CD8-positive, alpha-beta memory T cell (primary cell): ENCODE measurements around the gene SSTR1. TPM values are rescaled to one million over a fixed set of nuclear protein-coding genes. Genes with fewer than 3 reads are reported as not detected.

Source experiments
- CTCF ChIA-PET: fragments of 350-600 bp; sonication (Branson Sonifier 250); formaldehyde crosslinking; loops from one replicate; lab custom pipeline; 2021; ENCODE audit warnings: antibody characterized with exemption; lab: Charles Lee
- POLR2A ChIA-PET: fragments of 350-600 bp; sonication (Branson Sonifier 250); formaldehyde crosslinking; loops from one replicate; lab custom pipeline; 2021; ENCODE audit warnings: antibody characterized with exemption; lab: Charles Lee
- DNase-seq, 5 donors: peaks; one replicate each; pipeline versions ENCODE4 v3.0.0 to v3.0.0-alpha.2; 2020 to 2022; ENCODE audit warnings: mixed read lengths in 1 of 5
- H3K27ac ChIP-seq: one replicate; pipeline ENCODE4 v1.7.0; 2013; ENCODE audit warnings: low read depth, mild to moderate bottlenecking, low read length, moderate library complexity
- H3K27me3 ChIP-seq: 2 replicates; pipeline ENCODE4 v1.7.0; 2013; ENCODE audit warnings: low read length, mild to moderate bottlenecking; ENCODE audit not compliant: insufficient read depth, poor library complexity, severe bottlenecking
- H3K36me3 ChIP-seq: 2 replicates; pipeline ENCODE4 v1.7.0; 2013; ENCODE audit warnings: mild to moderate bottlenecking, low read length, moderate library complexity; ENCODE audit not compliant: insufficient read depth
- H3K4me1 ChIP-seq: 2 replicates; pipeline ENCODE4 v1.7.0; 2013; ENCODE audit warnings: mild to moderate bottlenecking, low read length, moderate library complexity; ENCODE audit not compliant: insufficient read depth
- H3K4me3 ChIP-seq: 2 replicates; pipeline ENCODE4 v1.7.0; 2013; ENCODE audit warnings: mild to moderate bottlenecking, low read length
- H3K9me3 ChIP-seq: 2 replicates; pipeline ENCODE4 v1.7.0; 2013; ENCODE audit warnings: mild to moderate bottlenecking, low read length
- H3K27ac Mint-ChIP-seq, 8 donors: one replicate each; pipeline ENCODE4 v1.8.0; 2020 to 2021; ENCODE audit warnings: mixed read lengths in 8 of 8, mild to moderate bottlenecking in 6 of 8, inconsistent platforms in 3 of 8, moderate library complexity in 3 of 8
- H3K27me3 Mint-ChIP-seq, 2 donors: one replicate each; pipeline ENCODE4 v1.8.0; 2020 to 2021; ENCODE audit warnings: mixed read lengths in 2 of 2, mild to moderate bottlenecking in 1 of 2, moderate library complexity in 1 of 2
- H3K36me3 Mint-ChIP-seq, 3 donors: one replicate each; pipeline ENCODE4 v1.8.0; 2020 to 2021; ENCODE audit warnings: mixed read lengths in 3 of 3, inconsistent platforms in 1 of 3, mild to moderate bottlenecking in 1 of 3
- H3K4me1 Mint-ChIP-seq, 3 donors: one replicate each; pipeline ENCODE4 v1.8.0; 2020 to 2021; ENCODE audit warnings: mixed read lengths in 3 of 3, inconsistent platforms in 1 of 3, mild to moderate bottlenecking in 1 of 3
- H3K4me3 Mint-ChIP-seq, 7 donors: one replicate each; pipeline ENCODE4 v1.8.0; 2020 to 2021; ENCODE audit warnings: mixed read lengths in 7 of 7, mild to moderate bottlenecking in 6 of 7, moderate library complexity in 4 of 7, inconsistent platforms in 2 of 7
- H3K9me3 Mint-ChIP-seq, 5 donors: one replicate each; pipeline ENCODE4 v1.8.0; 2020 to 2022; ENCODE audit warnings: mixed read lengths in 5 of 5, mild to moderate bottlenecking in 3 of 5, moderate library complexity in 2 of 5, inconsistent platforms in 1 of 5
- polyA plus RNA-seq: library from polyadenylated mRNA; unstranded; fragments of 300-500 nt; fragmentation: Illumina TruSeq; gene quantifications from one replicate; pipeline ENCODE4 v1.2.3, GENCODE V29; 2021
- total RNA-seq, 2 experiments: library from RNA; stranded (reverse); gene quantifications; one replicate each; pipeline ENCODE4 v1.2.3, GENCODE V29; 2021

Gene SSTR1
- not detected for total RNA-seq
- polyA plus RNA-seq: not detected

- Histone ChIP-seq H3K4me1 (no peaks in the 10 kb centered on the region), H3K4me3 (peak within 1 kb of the TSS; percentile 6), H3K9me3 (no peaks in the 10 kb centered on the region), H3K27me3 (peaks cover 21% of the 10 kb centered on the region), H3K27ac (no peak within 1 kb of the TSS), H3K36me3 (no peaks in the 10 kb centered on the region)
- H3K27me3 Mint-ChIP-seq: peaks cover 42 to 58% of the 10 kb centered on the region in 2 donors
- H3K27ac Mint-ChIP-seq: peak within 1 kb of the TSS in 1 of 8 donors; percentile 63
- H3K9me3 Mint-ChIP-seq: peaks cover 0 to 6% (median 5%) of the 10 kb centered on the region in 5 donors
- no peaks in the 10 kb centered on the region for H3K36me3 Mint-ChIP-seq
- ChIA-PET POLR2A (no interaction called here), CTCF (no interaction called here)
- DNase-seq: no peak
- H3K4me1 Mint-ChIP-seq: peaks cover 22 to 40% (median 32%) of the 10 kb centered on the region in 3 donors
- peak within 1 kb of the TSS; percentile 46 to 83 (median 60) for H3K4me3 Mint-ChIP-seq
Observed at GRCh38 chr14:38207736-38208617, at the start of gene SSTR1. Gene SSTR1, plus strand, starts transcription at chr14:38207904. Its CDS starts 1,486 bp downstream, at chr14:38209390.

- no peaks in the 10 kb centered on the region for H3K9me3 Mint-ChIP-seq
- Histone ChIP-seq H3K4me3 (no peak overlapping the region), H3K4me1 (no peaks in the 10 kb centered on the region), H3K27me3 (no peaks in the 10 kb centered on the region), H3K27ac (no peak overlapping the region), H3K9me3 (no peaks in the 10 kb centered on the region), H3K36me3 (no peaks in the 10 kb centered on the region)
- H3K36me3 Mint-ChIP-seq: peaks cover 0 to 2% (median 0%) of the 10 kb centered on the region in 3 donors
- ChIA-PET CTCF (no interaction called here), POLR2A (no interaction called here)
- no peaks in the 10 kb centered on the region for H3K4me1 Mint-ChIP-seq
- H3K27me3 Mint-ChIP-seq: peaks cover 6 to 12% of the 10 kb centered on the region in 2 donors
- no peak overlapping the region for H3K27ac Mint-ChIP-seq
- no peak for DNase-seq
- no peak overlapping the region for H3K4me3 Mint-ChIP-seq
Observed at GRCh38 chr14:38158468-38158867, 49.2 kb upstream of the SSTR1 start.

- DNase-seq: no peak
- Mint-ChIP-seq H3K27me3 (peaks cover 0 to 4% of the 10 kb centered on the region in 2 donors), H3K4me3 (no peak overlapping the region), H3K36me3 (no peaks in the 10 kb centered on the region), H3K27ac (no peak overlapping the region), H3K4me1 (no peaks in the 10 kb centered on the region), H3K9me3 (no peaks in the 10 kb centered on the region)
- POLR2A ChIA-PET: no interaction called here
- Histone ChIP-seq H3K36me3 (no peaks in the 10 kb centered on the region), H3K4me1 (no peaks in the 10 kb centered on the region), H3K4me3 (no peak overlapping the region), H3K27ac (no peak overlapping the region), H3K27me3 (no peaks in the 10 kb centered on the region), H3K9me3 (no peaks in the 10 kb centered on the region)
- CTCF ChIA-PET: no interaction called here
Observed at GRCh38 chr14:38168416-38168815, 39.3 kb upstream of the SSTR1 start.

- peaks cover 0 to 2% (median 0%) of the 10 kb centered on the region in 5 donors for H3K9me3 Mint-ChIP-seq
- Histone ChIP-seq H3K4me1 (no peaks in the 10 kb centered on the region), H3K4me3 (no peak overlapping the region), H3K36me3 (no peaks in the 10 kb centered on the region), H3K9me3 (no peaks in the 10 kb centered on the region), H3K27me3 (no peaks in the 10 kb centered on the region), H3K27ac (no peak overlapping the region)
- no peak overlapping the region for H3K4me3 Mint-ChIP-seq
- H3K27ac Mint-ChIP-seq: no peak overlapping the region
- no peak for DNase-seq
- no peaks in the 10 kb centered on the region for H3K4me1 Mint-ChIP-seq
- peaks cover 0 to 13% (median 0%) of the 10 kb centered on the region in 3 donors for H3K36me3 Mint-ChIP-seq
- CTCF ChIA-PET: no interaction called here
- POLR2A ChIA-PET: no interaction called here
- peaks cover 6 to 10% of the 10 kb centered on the region in 2 donors for H3K27me3 Mint-ChIP-seq
Observed at GRCh38 chr14:38171197-38171596, 36.5 kb upstream of the SSTR1 start.

GRCh38 chr14:38174711-38175110, 33.0 kb upstream of the SSTR1 start:
- no peaks in the 10 kb centered on the region for H3K9me3 ChIP-seq
- peaks cover 0 to 3% (median 2%) of the 10 kb centered on the region in 5 donors for H3K9me3 Mint-ChIP-seq
- H3K27me3 Mint-ChIP-seq: peaks cover 5 to 14% of the 10 kb centered on the region in 2 donors
- no peak overlapping the region for H3K27ac Mint-ChIP-seq
- no peak for DNase-seq
- no peak overlapping the region for H3K4me3 ChIP-seq
- H3K4me3 Mint-ChIP-seq: no peak overlapping the region
- no peaks in the 10 kb centered on the region for H3K4me1 Mint-ChIP-seq
- peaks cover 0 to 22% (median 0%) of the 10 kb centered on the region in 3 donors for H3K36me3 Mint-ChIP-seq
- H3K36me3 ChIP-seq: no peaks in the 10 kb centered on the region
- POLR2A ChIA-PET: no interaction called here
- H3K4me1 ChIP-seq: no peaks in the 10 kb centered on the region
- CTCF ChIA-PET: interaction anchor here (0.9 kb wide), 1 partner anchor 22 kb away, joined by 4 read pairs; no protein-coding TSS in a partner anchor
- no peak overlapping the region for H3K27ac ChIP-seq
- no peaks in the 10 kb centered on the region for H3K27me3 ChIP-seq

GRCh38 chr14:38175658-38176057, 32.0 kb upstream of the SSTR1 start:
- no peak overlapping the region for H3K27ac Mint-ChIP-seq
- Histone ChIP-seq H3K9me3 (no peaks in the 10 kb centered on the region), H3K4me3 (no peak overlapping the region), H3K27me3 (no peaks in the 10 kb centered on the region), H3K4me1 (no peaks in the 10 kb centered on the region), H3K36me3 (no peaks in the 10 kb centered on the region), H3K27ac (no peak overlapping the region)
- peaks cover 0 to 22% (median 0%) of the 10 kb centered on the region in 3 donors for H3K36me3 Mint-ChIP-seq
- peaks cover 0 to 3% (median 2%) of the 10 kb centered on the region in 5 donors for H3K9me3 Mint-ChIP-seq
- ChIA-PET POLR2A (no interaction called here), CTCF (no interaction called here)
- H3K4me1 Mint-ChIP-seq: no peaks in the 10 kb centered on the region
- H3K27me3 Mint-ChIP-seq: peaks cover 5 to 14% of the 10 kb centered on the region in 2 donors
- no peak for DNase-seq
- H3K4me3 Mint-ChIP-seq: no peak overlapping the region

GRCh38 chr14:38176379-38176778, 31.3 kb upstream of the SSTR1 start:
- H3K27ac ChIP-seq: no peak overlapping the region
- ChIA-PET CTCF (no interaction called here), POLR2A (no interaction called here)
- no peaks in the 10 kb centered on the region for H3K4me1 ChIP-seq
- peaks cover 0 to 3% (median 2%) of the 10 kb centered on the region in 5 donors for H3K9me3 Mint-ChIP-seq
- H3K36me3 ChIP-seq: no peaks in the 10 kb centered on the region
- H3K4me3 Mint-ChIP-seq: no peak overlapping the region
- H3K27me3 ChIP-seq: no peaks in the 10 kb centered on the region
- no peak overlapping the region for H3K27ac Mint-ChIP-seq
- no peak for DNase-seq
- no peaks in the 10 kb centered on the region for H3K9me3 ChIP-seq
- H3K4me3 ChIP-seq: no peak overlapping the region
- H3K36me3 Mint-ChIP-seq: peaks cover 0 to 22% (median 0%) of the 10 kb centered on the region in 3 donors
- H3K4me1 Mint-ChIP-seq: no peaks in the 10 kb centered on the region
- H3K27me3 Mint-ChIP-seq: peaks cover 4 to 14% of the 10 kb centered on the region in 2 donors

GRCh38 chr14:38184132-38184531, 23.6 kb upstream of the SSTR1 start:
- Mint-ChIP-seq H3K36me3 (peaks cover 0 to 4% (median 0%) of the 10 kb centered on the region in 3 donors), H3K27ac (no peak overlapping the region), H3K4me3 (no peak overlapping the region), H3K9me3 (peaks cover 0 to 2% (median 0%) of the 10 kb centered on the region in 5 donors), H3K4me1 (peaks cover 5 to 18% (median 12%) of the 10 kb centered on the region in 3 donors), H3K27me3 (no peaks in the 10 kb centered on the region)
- ChIA-PET CTCF (interaction anchor here (1.4 kb wide), 1 partner anchor 12 kb away, joined by 3 read pairs; no protein-coding TSS in a partner anchor), POLR2A (no interaction called here)
- no peaks in the 10 kb centered on the region for H3K9me3 ChIP-seq
- no peaks in the 10 kb centered on the region for H3K27me3 ChIP-seq
- H3K27ac ChIP-seq: no peak overlapping the region
- DNase-seq: no peak
- H3K4me1 ChIP-seq: no peaks in the 10 kb centered on the region
- no peaks in the 10 kb centered on the region for H3K36me3 ChIP-seq
- H3K4me3 ChIP-seq: no peak overlapping the region
